Activated effector memory CD4-positive, alpha-beta T cell treated with anti-CD3 and anti-CD28 coated beads, Interleukin-2, amount 50 U/mL, for 16 hours (primary cell): ENCODE measurements around the gene EIF4G1.
A peak's percentile ranks its signal among the peaks of the same experiment; 100 is the strongest.

Experiments
- DNase-seq: peaks from one replicate; pipeline ENCODE4 v3.0.0-alpha.2; 2020

EIF4G1 gene

DNA sequence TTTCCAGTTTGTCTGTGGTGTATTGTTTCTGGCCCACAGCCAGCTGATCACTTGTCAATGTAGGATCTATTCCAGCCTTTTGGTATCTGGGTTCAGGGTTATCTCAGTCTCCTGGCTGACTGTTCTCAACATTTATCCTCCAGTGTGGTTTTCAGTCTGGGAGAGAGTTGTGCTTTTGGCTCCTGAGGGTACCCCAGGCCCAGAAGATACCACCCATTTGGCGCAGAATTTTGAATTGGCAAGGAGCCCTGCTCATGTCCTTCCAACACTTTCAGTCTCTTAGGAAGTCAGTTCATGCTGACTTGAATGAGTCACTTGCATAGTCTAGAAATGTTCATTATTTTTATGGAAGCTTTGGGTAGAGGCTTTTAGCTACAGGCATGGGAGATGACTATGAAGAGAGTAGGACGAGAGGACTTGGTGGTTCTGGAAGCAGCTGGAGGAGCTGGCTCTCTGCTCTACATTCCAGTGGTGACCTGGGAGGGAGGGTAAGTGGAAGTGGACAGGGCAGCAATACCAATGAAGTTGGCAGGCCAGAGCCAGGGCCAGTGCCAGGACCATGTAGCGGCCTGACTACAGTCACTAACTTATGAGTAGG lies 54.3 kb downstream of the EIF4G1 start:
- no peak for DNase-seq

DNA sequence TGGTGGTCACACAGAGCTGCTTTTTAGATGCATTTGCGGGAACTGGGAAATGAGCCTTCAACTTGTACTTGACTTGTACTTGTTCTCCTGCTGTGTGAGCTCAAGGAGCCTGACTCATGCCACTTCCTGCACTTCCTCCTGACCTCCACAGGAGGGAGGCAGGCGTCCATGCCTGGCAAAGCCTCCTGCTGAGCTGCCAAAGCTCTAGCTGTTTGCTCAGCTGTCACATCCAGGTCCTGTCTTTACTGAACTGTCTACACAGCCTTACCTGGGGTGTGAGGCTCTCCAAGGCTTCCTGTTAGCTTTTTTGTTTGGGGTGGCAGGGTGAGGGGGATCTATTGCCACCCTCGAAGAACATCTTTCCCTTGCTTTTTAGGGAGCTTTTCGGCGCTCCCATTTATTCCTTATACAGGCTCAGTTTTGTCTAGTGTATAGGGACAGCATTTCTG lies 57.2 kb downstream of the EIF4G1 start:
- peak; percentile 83 for DNase-seq

DNA sequence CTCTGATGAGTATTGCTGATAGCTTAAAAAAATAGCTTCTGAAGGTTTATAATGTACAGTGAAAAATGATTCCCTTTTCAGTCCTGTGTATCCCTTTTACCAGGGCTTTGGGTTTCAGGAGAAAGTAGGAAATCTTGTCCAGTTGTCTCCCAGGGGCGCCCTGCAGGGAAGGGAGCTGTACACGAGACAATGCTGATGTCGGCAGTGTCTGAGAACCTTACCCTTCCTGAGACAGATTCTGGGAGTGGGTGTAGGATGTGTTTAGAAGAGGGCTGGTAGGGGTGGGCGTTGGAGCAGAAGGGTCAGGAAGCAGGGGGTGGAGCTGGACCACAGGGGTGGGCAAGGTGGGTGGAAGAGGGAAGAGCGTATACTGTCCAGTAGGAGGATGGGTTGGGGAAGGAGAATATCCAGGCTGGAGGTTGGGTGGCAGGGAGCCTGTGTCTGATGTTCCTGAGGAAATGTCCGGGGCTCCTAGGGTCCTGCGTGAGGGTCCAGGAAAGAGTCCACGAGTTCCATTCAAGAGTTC lies 58.0 kb downstream of the EIF4G1 start:
- DNase-seq = no peak

GRCh38 chr3:184372911-184373310 lies 58.5 kb downstream of the EIF4G1 start:
- no peak for DNase-seq

- no peak for DNase-seq
Observed at GRCh38 chr3:184373422-184373821, 59.0 kb downstream of the EIF4G1 start.

DNA sequence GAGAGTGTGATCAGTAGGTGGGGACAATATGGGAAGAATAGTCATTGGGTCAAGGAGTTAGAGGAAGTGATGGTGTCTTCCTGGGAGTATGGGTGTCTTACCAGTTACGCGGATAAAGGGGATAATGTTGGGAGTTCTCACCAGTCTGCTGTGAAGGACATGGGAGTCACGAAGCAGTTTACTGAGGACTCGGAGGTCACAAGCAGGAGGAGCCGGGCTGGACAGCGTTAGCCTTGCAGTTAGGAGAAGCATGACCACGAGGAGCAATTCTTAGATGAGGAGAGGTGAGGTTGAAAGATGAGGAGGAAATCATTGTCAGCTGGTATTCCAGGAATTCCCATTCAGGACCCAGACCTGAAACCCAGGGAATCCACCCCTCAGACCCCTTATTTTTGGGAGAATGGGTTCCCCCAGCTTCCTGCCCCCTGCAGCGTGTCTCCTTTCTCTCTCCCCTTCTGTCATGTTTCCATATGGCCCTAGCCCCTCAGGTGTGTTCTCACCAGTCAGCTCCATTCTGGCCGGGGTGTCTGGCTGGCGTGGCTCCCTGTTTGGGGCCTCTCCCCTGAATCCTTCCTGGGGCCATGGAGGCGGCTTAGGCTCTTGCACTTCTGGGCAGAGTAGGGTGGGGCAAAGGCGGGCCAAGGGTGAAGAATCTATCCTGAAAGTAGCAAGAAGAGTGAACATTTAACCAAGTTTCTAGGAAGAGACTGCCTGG lies 61.5 kb downstream of the EIF4G1 start:
- DNase-seq = no peak

- DNase-seq = no peak
Observed at GRCh38 chr3:184377374-184377773, 63.0 kb downstream of the EIF4G1 start.

GRCh38 chr3:184377882-184378445 lies 63.6 kb downstream of the EIF4G1 start, which contains the start of gene THPO:
THPO (minus strand) TSS chr3:184378207; CDS start chr3:184376259, 1,948 bp downstream.
- no peak for DNase-seq

DNA sequence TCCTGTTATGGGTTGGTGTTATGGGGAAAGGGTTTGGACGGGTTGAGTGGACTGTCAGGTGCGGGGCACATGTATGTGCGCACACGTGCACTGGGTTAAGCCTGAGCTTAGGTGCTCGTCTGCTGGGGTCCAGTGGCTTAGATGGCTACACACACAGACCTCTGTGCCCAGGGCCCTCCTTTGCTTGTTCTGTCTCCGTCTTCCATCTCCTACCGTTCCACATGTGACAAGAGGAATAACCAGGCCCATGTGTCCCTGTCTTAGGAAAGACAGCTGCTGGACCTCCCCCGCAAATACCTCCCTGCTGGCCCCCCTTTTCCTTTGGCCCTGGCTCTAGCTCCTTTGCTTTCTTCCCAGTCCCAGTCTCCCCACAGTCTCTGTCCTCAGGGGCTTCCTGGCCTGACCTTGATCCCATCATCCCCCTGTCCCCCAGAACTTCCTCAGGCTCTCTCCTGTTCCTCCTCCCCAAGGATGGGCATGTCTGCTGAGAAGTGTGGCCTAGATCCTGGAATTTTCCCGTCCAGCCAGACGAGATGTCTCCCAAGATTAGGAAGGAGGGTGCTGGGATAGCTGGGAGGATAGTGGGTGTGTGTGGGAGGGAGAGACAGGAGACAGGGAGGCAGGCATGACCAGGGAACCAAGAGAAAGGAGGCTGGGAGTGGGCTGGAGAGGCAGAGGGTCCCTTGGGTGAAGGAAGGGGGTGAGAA lies 64.4 kb downstream of the EIF4G1 start:
- peak; percentile 49 for DNase-seq

GRCh38 chr3:184379358-184380184 lies 65.2 kb downstream of the EIF4G1 start, which contains the start of gene CHRD:
CHRD (plus strand) TSS chr3:184380054; CDS start chr3:184380319, 265 bp downstream.
- DNase-seq = peak; percentile 28

- DNase-seq = peak; percentile 72
Observed at GRCh38 chr3:184380185-184380626, 65.8 kb downstream of the EIF4G1 start.

DNA sequence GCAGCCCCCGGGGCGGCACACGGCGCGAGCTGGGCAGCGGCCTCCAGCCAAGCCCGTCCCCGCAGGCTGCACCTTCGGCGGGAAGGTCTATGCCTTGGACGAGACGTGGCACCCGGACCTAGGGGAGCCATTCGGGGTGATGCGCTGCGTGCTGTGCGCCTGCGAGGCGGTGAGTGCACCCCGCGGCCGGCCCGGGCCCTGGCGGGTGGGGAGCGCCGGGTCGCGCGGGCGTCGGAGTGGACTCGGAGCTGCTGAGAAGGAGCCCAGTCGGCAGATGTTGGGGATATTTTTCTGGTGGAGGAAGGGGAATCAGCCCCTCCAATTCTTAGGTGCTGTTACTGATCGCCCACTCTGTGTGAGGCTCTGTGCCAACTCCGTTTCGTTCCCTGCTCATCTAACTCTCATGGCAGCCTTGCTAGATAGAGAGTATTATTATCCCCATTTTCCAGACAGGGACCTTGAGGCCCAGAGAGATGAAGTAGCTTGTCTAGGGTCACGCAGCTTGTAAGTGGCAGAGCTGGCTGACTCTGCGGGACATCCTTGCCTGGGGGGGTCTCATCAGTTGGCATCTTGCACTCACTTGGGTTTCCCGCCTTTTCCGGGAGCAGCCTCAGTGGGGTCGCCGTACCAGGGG lies 66.3 kb downstream of the EIF4G1 start:
- peak; percentile 67 for DNase-seq

GRCh38 chr3:184381261-184382224 lies 67.1 kb downstream of the EIF4G1 start:
- DNase-seq = peak; percentile 59

DNA sequence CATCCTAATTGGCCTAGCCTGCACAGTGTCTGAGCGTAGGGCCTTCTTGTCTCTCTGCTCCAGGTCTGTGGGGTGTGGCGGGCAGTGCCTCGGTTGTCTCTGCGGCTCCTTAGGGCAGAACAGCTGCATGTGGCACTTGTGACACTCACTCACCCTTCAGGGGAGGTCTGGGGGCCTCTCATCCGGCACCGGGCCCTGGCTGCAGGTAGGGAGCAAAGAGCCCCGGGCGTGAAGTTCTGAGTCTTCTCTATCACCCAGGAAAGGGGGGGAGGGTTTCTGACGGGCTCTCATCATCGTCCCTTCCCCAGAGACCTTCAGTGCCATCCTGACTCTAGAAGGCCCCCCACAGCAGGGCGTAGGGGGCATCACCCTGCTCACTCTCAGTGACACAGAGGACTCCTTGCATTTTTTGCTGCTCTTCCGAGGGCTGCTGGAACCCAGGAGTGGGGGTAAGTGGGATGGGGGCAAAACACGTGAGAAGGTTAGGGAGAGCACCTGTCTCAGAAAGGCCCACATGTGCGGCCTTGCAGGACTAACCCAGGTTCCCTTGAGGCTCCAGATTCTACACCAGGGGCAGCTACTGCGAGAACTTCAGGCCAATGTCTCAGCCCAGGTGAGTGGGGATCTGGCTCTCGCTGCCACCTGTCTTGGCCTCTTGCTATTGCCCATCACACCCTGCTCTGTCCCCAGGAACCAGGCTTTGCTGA lies 68.1 kb downstream of the EIF4G1 start:
- DNase-seq = peak; percentile 53

DNA sequence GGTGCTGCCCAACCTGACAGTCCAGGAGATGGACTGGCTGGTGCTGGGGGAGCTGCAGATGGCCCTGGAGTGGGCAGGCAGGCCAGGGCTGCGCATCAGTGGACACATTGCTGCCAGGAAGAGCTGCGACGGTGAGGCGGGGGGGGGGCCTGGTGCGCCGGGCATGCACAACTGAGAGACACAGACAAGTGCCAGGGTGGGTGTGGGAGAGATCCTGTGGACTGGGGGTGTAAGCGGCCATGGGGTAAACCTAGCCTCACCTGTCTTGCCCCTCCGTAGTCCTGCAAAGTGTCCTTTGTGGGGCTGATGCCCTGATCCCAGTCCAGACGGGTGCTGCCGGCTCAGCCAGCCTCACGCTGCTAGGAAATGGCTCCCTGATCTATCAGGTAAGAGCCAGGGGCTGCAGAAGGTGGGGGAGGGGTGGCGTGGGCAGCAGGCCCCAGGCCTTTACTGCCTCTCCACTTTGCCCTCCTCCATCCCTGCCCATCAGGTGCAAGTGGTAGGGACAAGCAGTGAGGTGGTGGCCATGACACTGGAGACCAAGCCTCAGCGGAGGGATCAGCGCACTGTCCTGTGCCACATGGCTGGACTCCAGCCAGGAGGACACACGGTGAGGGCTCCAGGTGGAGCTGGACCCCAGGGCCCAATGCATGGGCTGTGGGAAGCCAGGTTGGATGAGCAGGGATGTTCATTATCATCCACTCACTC lies 68.8 kb downstream of the EIF4G1 start:
- DNase-seq = peak; percentile 50

DNA sequence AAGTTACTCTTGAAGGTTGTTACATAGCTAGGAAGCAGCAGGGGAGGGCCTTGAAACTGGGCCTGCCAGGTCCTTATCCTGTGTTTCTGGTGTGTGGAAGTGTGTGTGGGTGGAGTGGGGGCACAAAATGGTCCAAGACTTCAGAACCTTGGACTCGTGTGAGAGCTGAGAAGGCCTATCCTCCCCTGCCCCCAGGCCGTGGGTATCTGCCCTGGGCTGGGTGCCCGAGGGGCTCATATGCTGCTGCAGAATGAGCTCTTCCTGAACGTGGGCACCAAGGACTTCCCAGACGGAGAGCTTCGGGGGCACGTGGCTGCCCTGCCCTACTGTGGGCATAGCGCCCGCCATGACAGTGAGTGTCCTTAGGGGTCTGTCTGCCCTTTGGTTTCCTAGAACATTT lies 69.9 kb downstream of the EIF4G1 start:
- no peak for DNase-seq
